NCI-H2081 treated with DMSO at 0.1 percent for 48 hours (cell line): ENCODE results near the gene DYRK1A.

Experiments
- DNase-seq: peaks from one replicate; lab custom pipeline; 2025; lab: John Stamatoyannopoulos, UW

The DYRK1A gene

DNA sequence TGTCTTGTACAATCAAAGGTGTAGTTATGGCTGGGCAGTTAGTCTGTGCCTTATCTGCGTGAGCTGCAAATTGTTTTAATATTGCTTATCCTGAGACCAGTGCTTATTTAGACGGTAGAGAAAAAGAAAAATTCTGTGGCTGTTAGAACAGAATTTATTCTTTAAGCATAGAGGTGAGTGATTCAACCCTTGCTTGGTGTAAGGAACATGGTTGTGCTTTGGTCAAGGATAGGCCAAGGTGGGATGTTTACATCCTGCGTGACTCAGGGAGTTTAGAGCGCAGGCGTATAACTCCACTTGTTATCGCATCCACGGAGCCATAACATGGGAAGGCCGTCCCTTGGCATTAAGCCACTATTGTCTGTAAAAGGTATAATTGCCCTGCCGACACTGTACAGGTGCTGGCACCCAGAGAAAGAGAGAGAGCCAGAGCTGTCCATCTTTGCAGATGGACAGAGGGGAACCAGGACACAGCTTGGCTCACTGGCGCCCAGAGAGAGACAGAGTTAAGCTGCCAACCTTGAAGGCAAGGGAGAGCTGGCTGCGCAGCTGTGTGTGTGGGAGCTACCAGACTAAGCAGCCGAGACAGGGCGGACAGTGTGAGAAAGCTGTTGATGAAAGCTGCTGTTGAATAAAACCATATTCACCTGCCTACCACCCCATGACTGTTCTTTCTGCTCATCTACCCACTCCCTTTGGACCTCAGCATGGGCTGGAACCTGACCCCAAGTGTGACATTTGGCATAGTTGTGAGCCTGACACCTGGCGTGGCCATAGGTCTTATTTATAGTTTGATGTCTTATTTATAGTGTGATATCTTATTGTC, 200.4 kb downstream of the DYRK1A start:
- no peak for DNase-seq

- no peak for DNase-seq
These were observed 201.8 kb downstream of the DYRK1A start for GRCh38 chr21:37568415-37568814.

DNA sequence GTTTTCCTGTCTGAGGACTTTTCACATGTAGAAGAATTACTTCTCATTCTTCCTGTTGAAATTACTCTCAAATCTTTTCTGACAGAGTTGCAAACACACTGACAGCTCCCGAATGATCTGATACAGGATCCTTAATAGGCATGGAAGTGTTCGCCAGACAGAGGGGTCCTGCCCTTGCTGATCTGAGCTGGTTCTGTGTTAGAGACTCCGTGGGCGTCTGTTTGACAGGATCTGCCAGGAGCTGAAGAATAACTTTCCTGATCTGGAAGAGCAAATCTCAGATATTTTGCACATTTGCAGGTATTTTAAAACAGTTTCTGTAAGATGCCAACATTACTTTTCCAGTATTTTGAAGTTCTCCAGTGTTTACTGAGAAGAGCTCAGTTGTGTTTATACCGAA, 202.3 kb downstream of the DYRK1A start:
- DNase-seq: no peak

DNA sequence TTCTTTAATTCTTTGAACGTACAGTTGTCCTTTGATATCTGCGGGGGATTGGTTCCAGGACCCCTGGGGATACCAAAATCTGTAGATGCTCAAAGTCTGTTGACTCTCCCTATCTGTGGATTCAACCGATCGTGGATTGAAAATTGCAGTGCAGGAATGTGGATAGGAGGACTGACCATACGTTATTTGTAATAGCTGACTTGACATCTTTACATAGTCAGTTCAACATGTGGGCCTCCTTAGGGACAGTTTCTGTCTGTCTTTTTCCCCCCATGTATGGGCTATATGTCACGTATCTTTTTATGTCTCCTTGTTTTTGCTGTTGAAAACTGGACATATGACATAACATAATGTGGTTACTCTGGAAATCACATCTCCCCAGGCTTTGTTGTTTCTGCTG, 204.9 kb downstream of the DYRK1A start:
- DNase-seq: no peak

DNA sequence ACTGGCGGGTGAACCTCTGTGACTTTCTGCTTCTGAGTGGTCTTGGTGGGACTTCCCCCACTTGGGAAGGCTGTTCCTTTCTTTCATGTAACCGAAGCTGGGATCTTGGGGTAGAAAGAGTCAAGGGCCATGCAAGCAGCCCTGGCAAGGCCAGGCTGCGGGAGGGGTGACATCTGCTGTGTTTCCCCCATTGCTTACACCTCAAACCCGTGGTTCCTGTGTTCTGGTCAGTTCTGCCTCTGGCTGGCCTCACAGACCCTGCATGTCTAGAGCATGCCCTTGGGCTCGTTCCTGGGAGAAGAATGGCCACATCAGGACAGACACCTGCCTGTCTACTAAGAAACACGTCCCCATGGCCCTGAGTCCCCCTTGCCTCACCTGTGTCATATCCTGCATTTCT, 207.7 kb downstream of the DYRK1A start:
- DNase-seq: no peak

GRCh38 chr21:37574751-37575150, 208.2 kb downstream of the DYRK1A start:
- no peak for DNase-seq

DNA sequence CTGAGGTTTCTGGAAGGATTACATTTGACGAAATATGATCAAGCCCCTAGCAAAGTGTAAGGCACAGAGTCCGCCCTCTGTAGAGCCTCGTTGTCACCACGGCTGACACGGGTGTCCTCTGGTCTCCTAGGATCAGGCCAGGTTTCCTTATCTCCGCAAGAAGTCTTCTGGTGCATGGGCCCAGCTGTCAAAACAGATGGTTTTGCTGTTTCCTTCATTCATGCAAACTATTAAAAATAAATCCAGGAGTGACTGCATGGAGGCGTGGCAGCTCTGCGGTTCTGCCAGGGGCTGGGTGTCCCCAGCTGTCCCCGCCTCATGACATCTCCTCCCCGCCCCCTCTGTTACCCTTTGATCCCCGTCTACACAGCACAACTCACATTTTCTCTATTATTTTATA, 209.0 kb downstream of the DYRK1A start:
- no peak for DNase-seq
